NCI-H187 (cell line): ENCODE data around the gene IFT27.
"Not testable (repeated sequence)": the region's sequence is repeated elsewhere in the genome, so short reads cannot be mapped to it uniquely, and the experiment has no call there.

Experiments
- DNase-seq, 2 experiments: peaks; one replicate each; lab custom pipeline; 2025; lab: John Stamatoyannopoulos, UW

IFT27 gene

GRCh38 chr22:36743591-36744412 is 32.1 kb downstream of the IFT27 start:
- DNase-seq = no peak

GRCh38 chr22:36743011-36743410 is 32.9 kb downstream of the IFT27 start:
- no peak for DNase-seq

- no peak for DNase-seq
These were observed 34.0 kb downstream of the IFT27 start for GRCh38 chr22:36741968-36742367.

GRCh38 chr22:36741204-36741793 is 34.6 kb downstream of the IFT27 start:
- DNase-seq = no peak

GRCh38 chr22:36740716-36741115 is 35.2 kb downstream of the IFT27 start:
- DNase-seq = no peak

GRCh38 chr22:36739185-36739584 is 36.7 kb downstream of the IFT27 start:
- DNase-seq = no peak

GRCh38 chr22:36738416-36739020 is 37.4 kb downstream of the IFT27 start:
- no peak for DNase-seq

- DNase-seq = no peak
These were observed 38.1 kb downstream of the IFT27 start for GRCh38 chr22:36737776-36738175.

- DNase-seq = no peak
These were observed 39.1 kb downstream of the IFT27 start for GRCh38 chr22:36736701-36737320.

- DNase-seq = no peak
These were observed 41.5 kb downstream of the IFT27 start for GRCh38 chr22:36734171-36735058.

GRCh38 chr22:36733271-36733670 is 42.6 kb downstream of the IFT27 start:
- DNase-seq = no peak

- DNase-seq = no peak
These were observed 43.3 kb downstream of the IFT27 start for GRCh38 chr22:36732609-36733008.

GRCh38 chr22:36731916-36732315 is 44.0 kb downstream of the IFT27 start:
- DNase-seq = no peak

GRCh38 chr22:36731321-36731720 is 44.6 kb downstream of the IFT27 start:
- not testable (repeated sequence) for DNase-seq

- no peak for DNase-seq
These were observed 45.6 kb downstream of the IFT27 start for GRCh38 chr22:36730176-36730858.

- DNase-seq = no peak
These were observed 46.6 kb downstream of the IFT27 start for GRCh38 chr22:36729321-36729720.

- DNase-seq = no peak
These were observed 47.4 kb downstream of the IFT27 start for GRCh38 chr22:36728505-36728904.

GRCh38 chr22:36727927-36728488 is 47.9 kb downstream of the IFT27 start:
- no peak for DNase-seq

- no peak for DNase-seq
These were observed 48.8 kb downstream of the IFT27 start for GRCh38 chr22:36727110-36727509.

GRCh38 chr22:36726007-36726380 is 49.9 kb downstream of the IFT27 start:
- no peak for DNase-seq
